ENCODE measurements around the gene DEDD2. TPM values are rescaled to one million over a fixed set of nuclear protein-coding genes. Genes with fewer than 3 reads are reported as not detected.

DEDD2 gene
- total RNA-seq, 4 donors from 2014 or later: 46.1 to 55.8 (median 50.2) TPM

GRCh38 chr19:42233678-42234292, 16.3 kb upstream of the DEDD2 start:
- intact Hi-C loops (cut with DNase I): no loop called here
- no peak overlapping the region for H3K27ac ChIP-seq
- peaks cover 65 to 68% of the 10 kb centered on the region in 2 donors for H3K36me3 ChIP-seq
- no peaks in the 10 kb centered on the region for H3K27me3 ChIP-seq
- WGBS, 2 donors: 87 to 97% methylated on average over 6 of the region's 6 CpGs
- no peak for DNase-seq
- TF ChIP-seq CTCF (IDR thresholded peaks at IDR 0.05) (no peak), POLR2A (IDR thresholded peaks at IDR 0.05) (no peak)
- no peaks in the 10 kb centered on the region for H3K9me3 ChIP-seq
- H3K4me1 ChIP-seq: no peaks in the 10 kb centered on the region
- H3K4me3 ChIP-seq (replicated peaks in 1 of 3): no peak overlapping the region

- intact Hi-C loops (cut with DNase I): no loop called here
- Histone ChIP-seq H3K4me1 (no peaks in the 10 kb centered on the region), H3K27ac (no peak overlapping the region), H3K4me3 (replicated peaks in 1 of 3) (no peak overlapping the region), H3K27me3 (no peaks in the 10 kb centered on the region), H3K36me3 (peaks cover 65 to 68% of the 10 kb centered on the region in 2 donors), H3K9me3 (no peaks in the 10 kb centered on the region)
- WGBS, 2 donors: 81 to 83% methylated on average over 5 to 6 of the region's 7 CpGs
- no peak for TF ChIP-seq CTCF (IDR thresholded peaks at IDR 0.05)
- no peak for TF ChIP-seq POLR2A (IDR thresholded peaks at IDR 0.05)
- DNase-seq: no peak
Observed at GRCh38 chr19:42233106-42233505, 15.6 kb upstream of the DEDD2 start.

- Histone ChIP-seq H3K4me1 (no peaks in the 10 kb centered on the region), H3K27ac (no peak overlapping the region), H3K4me3 (replicated peaks in 1 of 3) (no peak overlapping the region), H3K27me3 (no peaks in the 10 kb centered on the region), H3K9me3 (no peaks in the 10 kb centered on the region), H3K36me3 (peaks cover 65 to 68% of the 10 kb centered on the region in 2 donors)
- intact Hi-C loops (cut with DNase I): no loop called here
- 93 to 98% methylated on average over 10 of the region's 10 CpGs for WGBS, 2 donors
- no peak for DNase-seq
- no peak for TF ChIP-seq POLR2A (IDR thresholded peaks at IDR 0.05)
- no peak for TF ChIP-seq CTCF (IDR thresholded peaks at IDR 0.05)
Observed at GRCh38 chr19:42232435-42232834, 15.0 kb upstream of the DEDD2 start.

- intact Hi-C loops (cut with DNase I): no loop called here
- Histone ChIP-seq H3K27me3 (no peaks in the 10 kb centered on the region), H3K4me3 (replicated peaks in 1 of 3) (no peak overlapping the region), H3K27ac (no peak overlapping the region), H3K4me1 (no peaks in the 10 kb centered on the region), H3K36me3 (peaks cover 69 to 75% of the 10 kb centered on the region in 2 donors), H3K9me3 (no peaks in the 10 kb centered on the region)
- TF ChIP-seq CTCF (IDR thresholded peaks at IDR 0.05): no peak
- no peak for TF ChIP-seq POLR2A (IDR thresholded peaks at IDR 0.05)
- 74 to 94% methylated on average over 4 of the region's 4 CpGs for WGBS, 2 donors
- no peak for DNase-seq
Observed at GRCh38 chr19:42230571-42230970, 13.1 kb upstream of the DEDD2 start.

- Histone ChIP-seq H3K4me1 (no peaks in the 10 kb centered on the region), H3K27ac (no peak overlapping the region), H3K36me3 (peaks cover 71 to 75% of the 10 kb centered on the region in 2 donors), H3K4me3 (replicated peaks in 1 of 3) (no peak overlapping the region), H3K27me3 (no peaks in the 10 kb centered on the region), H3K9me3 (no peaks in the 10 kb centered on the region)
- TF ChIP-seq CTCF (IDR thresholded peaks at IDR 0.05) (no peak), POLR2A (IDR thresholded peaks at IDR 0.05) (no peak)
- intact Hi-C loops (cut with DNase I): no loop called here
- no peak for DNase-seq
- 67 to 83% methylated on average over 8 of the region's 8 CpGs for whole genome bisulfite sequencing, 2 donors
Observed at GRCh38 chr19:42229855-42230351, 12.4 kb upstream of the DEDD2 start.

All from thyroid gland (tissue), 4 donors.